Measurements from ENCODE around the gene ARL6IP4. TPM values are rescaled to one million over a fixed set of nuclear protein-coding genes. Genes with fewer than 3 reads are reported as not detected.

The ARL6IP4 gene
- total RNA-seq, 1 experiment from 2014 or later = 132 TPM

DNA sequence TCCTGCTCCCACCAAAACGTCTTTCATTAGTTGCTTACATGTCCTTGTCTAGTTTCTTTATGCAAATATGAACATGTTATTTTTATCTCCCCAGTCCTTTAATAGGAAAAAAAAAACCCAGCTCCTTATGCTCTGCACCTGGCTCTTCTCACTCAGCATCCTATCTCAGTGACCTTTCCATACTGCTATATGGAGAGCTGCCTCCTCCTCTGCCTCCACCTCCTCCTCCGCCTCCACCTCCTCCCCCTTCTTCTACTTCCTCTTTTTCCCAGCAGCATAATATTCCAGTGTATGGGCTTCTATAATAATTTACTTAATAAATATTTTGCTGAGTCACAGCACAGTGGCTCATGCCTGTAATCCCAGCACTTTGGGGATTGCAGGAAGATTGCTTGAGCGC lies 45.8 kb upstream of the ARL6IP4 start:
- Histone ChIP-seq H4K5ac (ENCODE audit: insufficient read length, low read depth, low read length) (no peak overlapping the region), H3K18ac (ENCODE audit: insufficient read length, low read depth, low read length) (no peak overlapping the region), H3K9me3 (ENCODE audit: control insufficient read depth, low read depth, low read length) (no peaks in the 10 kb centered on the region), H3K14ac (ENCODE audit: insufficient read depth, low read length) (no peak overlapping the region), H3K27ac (ENCODE audit: insufficient read length, low read depth, low read length) (no peak overlapping the region), H3K56ac (ENCODE audit: insufficient read length, low read depth, low read length) (no peak overlapping the region), H3K23me2 (ENCODE audit: insufficient read length, low read depth, low read length, poor library complexity, severe bottlenecking) (no peaks in the 10 kb centered on the region), H3K4ac (ENCODE audit: low read depth, low read length) (no peak overlapping the region), H4K8ac (replicated peaks; ENCODE audit: insufficient read length, low read depth, low read length) (no peak overlapping the region), H3K27me3 (ENCODE audit: insufficient read depth, low read length) (no peaks in the 10 kb centered on the region), H4K91ac (ENCODE audit: insufficient read length, low read depth, low read length) (no peak overlapping the region), H2BK120ac (ENCODE audit: low read depth, low read length, poor library complexity, severe bottlenecking) (no peak overlapping the region), H2BK12ac (ENCODE audit: insufficient read length, low read depth, low read length) (no peak overlapping the region), H2AK5ac (ENCODE audit: insufficient read length, low read length) (no peak overlapping the region), H3K4me2 (ENCODE audit: insufficient read depth, insufficient read length, low read length) (no peak overlapping the region), H2BK20ac (ENCODE audit: low read depth, low read length, poor library complexity, severe bottlenecking) (no peak overlapping the region), H3K23ac (ENCODE audit: insufficient read length, low read depth, low read length) (no peak overlapping the region), H4K20me1 (ENCODE audit: control insufficient read depth, insufficient read depth, insufficient read length) (no peaks in the 10 kb centered on the region), H3K79me1 (ENCODE audit: insufficient read depth, low read depth, low read length, poor library complexity, severe bottlenecking) (no peaks in the 10 kb centered on the region), H2AFZ (ENCODE audit: low read length) (no peak overlapping the region), H2BK15ac (ENCODE audit: low read depth, low read length) (no peak overlapping the region), H3K79me2 (ENCODE audit: insufficient read depth, low read length) (no peaks in the 10 kb centered on the region), H3K9ac (ENCODE audit: extremely low read depth, insufficient read length, low read length) (no peak overlapping the region), H3K4me1 (ENCODE audit: insufficient read depth, low read length) (no peaks in the 10 kb centered on the region), H2BK5ac (ENCODE audit: insufficient read length, low read length) (no peak overlapping the region), H3T11ph (ENCODE audit: low read length) (no peak overlapping the region)
- no peak for DNase-seq
- Mint-ChIP-seq H3K4me1 (peaks cover 0 to 2% of the 10 kb centered on the region in 2 experiments; a peak in 2 of 4 replicates), H3K4me3 (no peak overlapping the region), H3K9me3 (no peaks in the 10 kb centered on the region), H3K27ac (no peak overlapping the region; a peak in 1 of 7 replicates), H3K36me3 (ENCODE audit: insufficient read depth in 1 of 3, low read depth in 3 of 3) (no peaks in the 10 kb centered on the region), H3K27me3 (ENCODE audit: low read depth) (peaks cover 3% of the 10 kb centered on the region)
- no CpG with 5 or more reads among the region's 3 CpGs for WGBS (ENCODE audit: extremely low coverage, insufficient read length, low lambda C conversion rate)
- TF ChIP-seq, protein P1, sequence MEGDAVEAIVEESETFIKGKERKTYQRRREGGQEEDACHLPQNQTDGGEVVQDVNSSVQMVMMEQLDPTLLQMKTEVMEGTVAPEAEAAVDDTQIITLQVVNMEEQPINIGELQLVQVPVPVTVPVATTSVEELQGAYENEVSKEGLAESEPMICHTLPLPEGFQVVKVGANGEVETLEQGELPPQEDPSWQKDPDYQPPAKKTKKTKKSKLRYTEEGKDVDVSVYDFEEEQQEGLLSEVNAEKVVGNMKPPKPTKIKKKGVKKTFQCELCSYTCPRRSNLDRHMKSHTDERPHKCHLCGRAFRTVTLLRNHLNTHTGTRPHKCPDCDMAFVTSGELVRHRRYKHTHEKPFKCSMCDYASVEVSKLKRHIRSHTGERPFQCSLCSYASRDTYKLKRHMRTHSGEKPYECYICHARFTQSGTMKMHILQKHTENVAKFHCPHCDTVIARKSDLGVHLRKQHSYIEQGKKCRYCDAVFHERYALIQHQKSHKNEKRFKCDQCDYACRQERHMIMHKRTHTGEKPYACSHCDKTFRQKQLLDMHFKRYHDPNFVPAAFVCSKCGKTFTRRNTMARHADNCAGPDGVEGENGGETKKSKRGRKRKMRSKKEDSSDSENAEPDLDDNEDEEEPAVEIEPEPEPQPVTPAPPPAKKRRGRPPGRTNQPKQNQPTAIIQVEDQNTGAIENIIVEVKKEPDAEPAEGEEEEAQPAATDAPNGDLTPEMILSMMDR (conservative IDR thresholded peaks at IDR 0.05) = no peak
